ENCODE data around the gene TPST1.

- TF ChIP-seq YY1 (IDR thresholded peaks at IDR 0.05; ENCODE audit: low read depth) (no peak), MAX (IDR thresholded peaks at IDR 0.05) (no peak), RAD21 (IDR thresholded peaks at IDR 0.05; ENCODE audit: low read depth) (no peak), TCF12 (IDR thresholded peaks at IDR 0.05; ENCODE audit: low read depth) (no peak), NFIC (IDR thresholded peaks at IDR 0.05) (no peak), REST (IDR thresholded peaks at IDR 0.05; ENCODE audit: low read depth) (no peak), USF1 (IDR thresholded peaks at IDR 0.05) (no peak), EP300 (IDR thresholded peaks at IDR 0.05; ENCODE audit: borderline replicate concordance) (no peak), TEAD4 (IDR thresholded peaks at IDR 0.05) (no peak), TAF1 (IDR thresholded peaks at IDR 0.05; ENCODE audit: low read depth) (no peak)
These were observed 31.7 kb downstream of the TPST1 start for GRCh38 chr7:66236713-66237303.

Data from Ishikawa (cell line).